Lower leg skin (tissue), 3 donors: ENCODE data around the gene GRIK2.

ENCODE experiments used
- CTCF ChIP-seq, 3 donors: fragments of 450-650 bp; IDR thresholded peaks; one replicate each; pipeline ENCODE4 v1.5.1; 2016; ENCODE audit warnings: antibody characterized with exemption in 3 of 3, mild to moderate bottlenecking in 3 of 3, moderate library complexity in 2 of 3
- POLR2A ChIP-seq, 2 donors: fragments of 450-650 bp; IDR thresholded peaks; one replicate each; pipeline ENCODE4 v1.6.1; 2016 to 2017; ENCODE audit warnings: antibody characterized with exemption in 2 of 2, mild to moderate bottlenecking in 1 of 2, moderate library complexity in 1 of 2

GRCh38 chr6:101605874-101606273 is 212.4 kb downstream of the GRIK2 start:
- TF ChIP-seq CTCF (IDR thresholded peaks at IDR 0.05) (no peak), POLR2A (IDR thresholded peaks at IDR 0.05) (no peak)
